Tibial artery (tissue), 4 donors: ENCODE measurements around the gene LDLRAD3.

Experiments
- DNase-seq, 2 donors: peaks; one replicate each; pipeline ENCODE4 v3.0.0-alpha.2; 2019
- H3K27ac ChIP-seq, 2 donors: fragments of 200-600 bp; sonication (generic) in 1 of 2; 1 replicate in 1 of 2; 2 replicates in 1 of 2; pipeline ENCODE4 v1.5.1; 2018 to 2019; ENCODE audit warnings: mild to moderate bottlenecking in 1 of 2
- H3K27me3 ChIP-seq, 2 donors: fragments of 200-600 bp; sonication (generic) in 1 of 2; one replicate each; pipeline versions ENCODE4 v1.5.1 to v1.6.0; 2016 to 2019
- H3K36me3 ChIP-seq, 3 donors: fragments of 200-600 bp; sonication (generic) in 2 of 3; one replicate each; pipeline ENCODE4 v1.5.1; 2016 to 2019; ENCODE audit warnings: mild to moderate bottlenecking in 2 of 3
- H3K4me1 ChIP-seq, 4 donors: fragments of 200-600 bp; sonication (generic) in 2 of 4; 1 replicate in 3 of 4; 2 replicates in 1 of 4; pipeline ENCODE4 v1.5.1; 2016 to 2019
- H3K4me3 ChIP-seq, 2 donors: fragments of 200-600 bp; sonication (generic) in 1 of 2; 1 replicate in 1 of 2; 2 replicates in 1 of 2; pipeline ENCODE4 v1.5.1; 2018 to 2019; ENCODE audit warnings: mild to moderate bottlenecking in 2 of 2
- H3K9me3 ChIP-seq, 3 donors: fragments of 200-600 bp; sonication (generic) in 1 of 3; one replicate each; pipeline ENCODE4 v1.5.1; 2016 to 2019
- CTCF ChIP-seq, 2 experiments: fragments of 200-600 bp in 1 of 2; fragments of 450-650 bp in 1 of 2; IDR thresholded peaks; one replicate each; pipeline ENCODE4 v1.5.1; 2017 to 2019; ENCODE audit warnings: antibody characterized with exemption in 2 of 2, mild to moderate bottlenecking in 1 of 2, moderate library complexity in 1 of 2
- intact Hi-C: fragments of 100-400 bp; cut with DNase I; formaldehyde crosslinking; loops from one replicate; pipeline ENCODE4 v1.15.0; 2023; ENCODE audit warnings: low total_unique reads

Gene LDLRAD3

DNA sequence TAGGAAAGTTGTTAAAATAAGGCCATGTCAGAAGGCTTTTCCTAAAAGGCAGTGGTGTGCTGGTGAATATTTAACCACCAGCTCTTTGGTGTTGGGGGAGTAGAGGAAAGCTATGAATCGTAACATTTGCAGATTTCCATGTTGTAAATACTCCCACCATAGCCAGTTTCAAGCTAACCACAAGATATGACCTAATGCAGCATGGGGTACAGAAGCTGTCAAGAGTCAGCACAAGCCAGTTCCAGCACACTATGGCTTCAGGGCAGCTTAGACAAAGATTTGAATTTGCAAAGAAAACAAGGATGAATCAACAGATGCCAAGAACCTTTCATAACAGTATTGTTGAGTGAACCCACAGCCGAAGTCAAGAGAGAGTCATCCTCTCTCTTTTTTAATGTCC lies 305.4 kb downstream of the LDLRAD3 start:
- no peaks in the 10 kb centered on the region for H3K4me1 ChIP-seq
- H3K9me3 ChIP-seq, result no peaks in the 10 kb centered on the region
- H3K27me3 ChIP-seq, result no peaks in the 10 kb centered on the region
- no peak overlapping the region for H3K27ac ChIP-seq
- no peaks in the 10 kb centered on the region for H3K36me3 ChIP-seq
- intact Hi-C loops, result no loop called here
- no peak for DNase-seq
- TF ChIP-seq CTCF (IDR thresholded peaks at IDR 0.05), result no peak
- H3K4me3 ChIP-seq, result no peak overlapping the region

GRCh38 chr11:36251823-36252222 lies 308.0 kb downstream of the LDLRAD3 start:
- Histone ChIP-seq H3K27me3 (no peaks in the 10 kb centered on the region), H3K9me3 (peaks cover 0 to 5% (median 0%) of the 10 kb centered on the region in 3 donors), H3K4me3 (no peak overlapping the region), H3K36me3 (no peaks in the 10 kb centered on the region), H3K27ac (no peak overlapping the region), H3K4me1 (no peaks in the 10 kb centered on the region)
- no peak for TF ChIP-seq CTCF (IDR thresholded peaks at IDR 0.05)
- DNase-seq, result no peak
- intact Hi-C loops, result no loop called here

GRCh38 chr11:36253238-36253637 lies 309.4 kb downstream of the LDLRAD3 start:
- intact Hi-C loops, result no loop called here
- Histone ChIP-seq H3K36me3 (no peaks in the 10 kb centered on the region), H3K4me3 (no peak overlapping the region), H3K9me3 (peaks cover 0 to 5% (median 0%) of the 10 kb centered on the region in 3 donors), H3K27ac (no peak overlapping the region), H3K27me3 (no peaks in the 10 kb centered on the region), H3K4me1 (no peaks in the 10 kb centered on the region)
- no peak for TF ChIP-seq CTCF (IDR thresholded peaks at IDR 0.05)
- DNase-seq, result no peak

DNA sequence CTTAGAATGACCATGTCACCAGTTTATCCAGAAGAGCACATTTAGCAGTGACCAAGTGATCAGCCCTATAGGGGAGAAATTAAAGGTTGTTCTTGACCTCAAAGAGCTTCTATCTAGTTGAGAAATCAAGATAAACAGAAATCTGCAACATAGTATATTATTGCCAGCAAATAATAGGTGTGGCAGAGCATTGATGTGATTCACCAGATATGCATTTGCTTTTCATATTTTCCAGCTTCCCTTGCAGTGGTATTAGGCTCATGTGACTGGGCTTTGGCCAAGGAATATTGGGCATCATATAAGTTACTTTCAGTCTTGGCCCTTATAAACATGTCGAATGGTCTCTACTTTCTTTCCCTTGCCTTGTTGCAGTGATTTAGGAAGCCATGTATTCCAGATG lies 310.9 kb downstream of the LDLRAD3 start:
- H3K4me3 ChIP-seq, result no peak overlapping the region
- peaks cover 0 to 3% of the 10 kb centered on the region in 2 donors for H3K27me3 ChIP-seq
- H3K27ac ChIP-seq, result no peak overlapping the region
- H3K9me3 ChIP-seq, result peaks cover 0 to 5% (median 0%) of the 10 kb centered on the region in 3 donors
- TF ChIP-seq CTCF (IDR thresholded peaks at IDR 0.05), result no peak
- DNase-seq, result no peak
- intact Hi-C loops, result no loop called here
- no peaks in the 10 kb centered on the region for H3K36me3 ChIP-seq
- H3K4me1 ChIP-seq, result no peaks in the 10 kb centered on the region

GRCh38 chr11:36257351-36257750 lies 313.5 kb downstream of the LDLRAD3 start:
- H3K27ac ChIP-seq, result no peak overlapping the region

More at GRCh38 chr11:36257351-36257750, 313.5 kb downstream of the LDLRAD3 start:
- intact Hi-C loops, result no loop called here
- no peaks in the 10 kb centered on the region for H3K4me1 ChIP-seq
- no peak for DNase-seq
- no peak for TF ChIP-seq CTCF (IDR thresholded peaks at IDR 0.05)
- H3K36me3 ChIP-seq, result no peaks in the 10 kb centered on the region
- no peak overlapping the region for H3K4me3 ChIP-seq
- peaks cover 0 to 5% (median 0%) of the 10 kb centered on the region in 3 donors for H3K9me3 ChIP-seq
- H3K27me3 ChIP-seq, result peaks cover 0 to 7% of the 10 kb centered on the region in 2 donors
